Activated CD8-positive, alpha-beta memory T cell treated with anti-CD3 and anti-CD28 coated beads, Interleukin-2, amount 50 U/mL, for 4 hours (primary cell): Measurements from ENCODE around the gene DVL3.
"Not testable (repeated sequence)": the region's sequence is repeated elsewhere in the genome, so short reads cannot be mapped to it uniquely, and the experiment has no call there.

Experiments
- DNase-seq: peaks from one replicate; pipeline ENCODE4 v3.0.0-alpha.2; 2020

DVL3 gene

GRCh38 chr3:184156522-184156955, 1.4 kb downstream of the DVL3 start:
- DNase-seq: no peak

GRCh38 chr3:184157206-184157605, 2.0 kb downstream of the DVL3 start:
- DNase-seq: no peak

- DNase-seq: no peak
Measured at GRCh38 chr3:184158404-184158803, 3.2 kb downstream of the DVL3 start.

GRCh38 chr3:184160456-184160855, 5.3 kb downstream of the DVL3 start:
- no peak for DNase-seq

GRCh38 chr3:184162571-184163070, 7.4 kb downstream of the DVL3 start:
- not testable (repeated sequence) for DNase-seq

- no peak for DNase-seq
Measured at GRCh38 chr3:184164648-184165330, 9.6 kb downstream of the DVL3 start.

- DNase-seq: no peak
Measured at GRCh38 chr3:184165543-184165942, 10.4 kb downstream of the DVL3 start.

GRCh38 chr3:184166671-184167070, 11.5 kb downstream of the DVL3 start:
- DNase-seq: no peak

- no peak for DNase-seq
Measured at GRCh38 chr3:184167786-184168185, 12.6 kb downstream of the DVL3 start.

- no peak for DNase-seq
Measured at GRCh38 chr3:184168363-184169120, 13.4 kb downstream of the DVL3 start.

- no peak for DNase-seq
Measured at GRCh38 chr3:184169896-184170875, 15.0 kb downstream of the DVL3 start.

- DNase-seq: no peak
Measured at GRCh38 chr3:184171562-184171961, 16.4 kb downstream of the DVL3 start.

GRCh38 chr3:184172681-184173373, 17.6 kb downstream of the DVL3 start:
- DNase-seq: no peak

GRCh38 chr3:184173374-184173722, 18.2 kb downstream of the DVL3 start:
- DNase-seq: no peak

GRCh38 chr3:184174284-184174645, 19.1 kb downstream of the DVL3 start:
- no peak for DNase-seq

- peak; percentile 97 for DNase-seq
Measured at GRCh38 chr3:184174646-184175492, 19.7 kb downstream of the DVL3 start, which contains the start of gene AP2M1. Gene AP2M1, plus strand, starts transcription at chr3:184174855. Its CDS starts 2,139 bp downstream, at chr3:184176994.

GRCh38 chr3:184175506-184175905, 20.3 kb downstream of the DVL3 start:
- DNase-seq: no peak

- no peak for DNase-seq
Measured at GRCh38 chr3:184175981-184176376, 20.8 kb downstream of the DVL3 start.

GRCh38 chr3:184176377-184177330, 21.5 kb downstream of the DVL3 start:
- no peak for DNase-seq

- no peak for DNase-seq
Measured at GRCh38 chr3:184177331-184177731, 22.2 kb downstream of the DVL3 start.
